CD8-positive, alpha-beta memory T cell (primary cell): ENCODE results near the gene OGFR. TPM values are rescaled to one million over a fixed set of nuclear protein-coding genes. Genes with fewer than 3 reads are reported as not detected.

Experiments used
- CTCF ChIA-PET: fragments of 350-600 bp; sonication (Branson Sonifier 250); formaldehyde crosslinking; loops from one replicate; lab custom pipeline; 2021; ENCODE audit warnings: antibody characterized with exemption; lab: Charles Lee
- POLR2A ChIA-PET: fragments of 350-600 bp; sonication (Branson Sonifier 250); formaldehyde crosslinking; loops from one replicate; lab custom pipeline; 2021; ENCODE audit warnings: antibody characterized with exemption; lab: Charles Lee
- DNase-seq, 5 donors: peaks; one replicate each; pipeline versions ENCODE4 v3.0.0 to v3.0.0-alpha.2; 2020 to 2022; ENCODE audit warnings: mixed read lengths in 1 of 5
- H3K27ac ChIP-seq: one replicate; pipeline ENCODE4 v1.7.0; 2013; ENCODE audit warnings: low read depth, mild to moderate bottlenecking, low read length, moderate library complexity
- H3K27me3 ChIP-seq: 2 replicates; pipeline ENCODE4 v1.7.0; 2013; ENCODE audit warnings: low read length, mild to moderate bottlenecking; ENCODE audit not compliant: insufficient read depth, poor library complexity, severe bottlenecking
- H3K36me3 ChIP-seq: 2 replicates; pipeline ENCODE4 v1.7.0; 2013; ENCODE audit warnings: mild to moderate bottlenecking, low read length, moderate library complexity; ENCODE audit not compliant: insufficient read depth
- H3K4me1 ChIP-seq: 2 replicates; pipeline ENCODE4 v1.7.0; 2013; ENCODE audit warnings: mild to moderate bottlenecking, low read length, moderate library complexity; ENCODE audit not compliant: insufficient read depth
- H3K4me3 ChIP-seq: 2 replicates; pipeline ENCODE4 v1.7.0; 2013; ENCODE audit warnings: mild to moderate bottlenecking, low read length
- H3K9me3 ChIP-seq: 2 replicates; pipeline ENCODE4 v1.7.0; 2013; ENCODE audit warnings: mild to moderate bottlenecking, low read length
- H3K27ac Mint-ChIP-seq, 8 donors: one replicate each; pipeline ENCODE4 v1.8.0; 2020 to 2021; ENCODE audit warnings: mixed read lengths in 8 of 8, mild to moderate bottlenecking in 6 of 8, inconsistent platforms in 3 of 8, moderate library complexity in 3 of 8
- H3K27me3 Mint-ChIP-seq, 2 donors: one replicate each; pipeline ENCODE4 v1.8.0; 2020 to 2021; ENCODE audit warnings: mixed read lengths in 2 of 2, mild to moderate bottlenecking in 1 of 2, moderate library complexity in 1 of 2
- H3K36me3 Mint-ChIP-seq, 3 donors: one replicate each; pipeline ENCODE4 v1.8.0; 2020 to 2021; ENCODE audit warnings: mixed read lengths in 3 of 3, inconsistent platforms in 1 of 3, mild to moderate bottlenecking in 1 of 3
- H3K4me1 Mint-ChIP-seq, 3 donors: one replicate each; pipeline ENCODE4 v1.8.0; 2020 to 2021; ENCODE audit warnings: mixed read lengths in 3 of 3, inconsistent platforms in 1 of 3, mild to moderate bottlenecking in 1 of 3
- H3K4me3 Mint-ChIP-seq, 7 donors: one replicate each; pipeline ENCODE4 v1.8.0; 2020 to 2021; ENCODE audit warnings: mixed read lengths in 7 of 7, mild to moderate bottlenecking in 6 of 7, moderate library complexity in 4 of 7, inconsistent platforms in 2 of 7
- H3K9me3 Mint-ChIP-seq, 5 donors: one replicate each; pipeline ENCODE4 v1.8.0; 2020 to 2022; ENCODE audit warnings: mixed read lengths in 5 of 5, mild to moderate bottlenecking in 3 of 5, moderate library complexity in 2 of 5, inconsistent platforms in 1 of 5
- polyA plus RNA-seq: library from polyadenylated mRNA; unstranded; fragments of 300-500 nt; fragmentation: Illumina TruSeq; gene quantifications from one replicate; pipeline ENCODE4 v1.2.3, GENCODE V29; 2021
- total RNA-seq, 2 experiments: library from RNA; stranded (reverse); gene quantifications; one replicate each; pipeline ENCODE4 v1.2.3, GENCODE V29; 2021

Gene OGFR
- total and polyA plus RNA-seq, 3 experiments from 2014 or later, result 45.7 to 64.2 (median 47.9) TPM

GRCh38 chr20:62800314-62801259, 4.0 kb upstream of the OGFR start:
- Histone ChIP-seq H3K4me1 (peaks cover 17% of the 10 kb centered on the region), H3K27ac (no peak overlapping the region), H3K4me3 (no peak overlapping the region), H3K27me3 (no peaks in the 10 kb centered on the region), H3K36me3 (peaks cover 7% of the 10 kb centered on the region), H3K9me3 (no peaks in the 10 kb centered on the region)
- Mint-ChIP-seq H3K9me3 (no peaks in the 10 kb centered on the region), H3K27me3 (peaks cover 0 to 3% of the 10 kb centered on the region in 2 donors), H3K4me1 (peaks cover 18 to 33% (median 22%) of the 10 kb centered on the region in 3 donors), H3K36me3 (peaks cover 0 to 50% (median 0%) of the 10 kb centered on the region in 3 donors), H3K4me3 (peak overlapping the region in 2 of 7 donors; percentile 32 to 88), H3K27ac (peak overlapping the region in 3 of 8 donors; percentile 38 to 94 (median 69))
- no peak for DNase-seq
- POLR2A ChIA-PET, result interaction anchor here (0.9 kb wide), 1 partner anchor 84 kb away, joined by 3 read pairs; no protein-coding TSS in a partner anchor
- CTCF ChIA-PET, result no interaction called here

- POLR2A ChIA-PET, result interaction anchor here (0.9 kb wide), 1 partner anchor 85 kb away, joined by 3 read pairs; no protein-coding TSS in a partner anchor
- Histone ChIP-seq H3K27me3 (no peaks in the 10 kb centered on the region), H3K36me3 (peaks cover 7% of the 10 kb centered on the region), H3K9me3 (no peaks in the 10 kb centered on the region), H3K4me1 (peaks cover 26% of the 10 kb centered on the region), H3K4me3 (no peak overlapping the region), H3K27ac (no peak overlapping the region)
- Mint-ChIP-seq H3K36me3 (peaks cover 0 to 54% (median 0%) of the 10 kb centered on the region in 3 donors), H3K27me3 (peaks cover 0 to 3% of the 10 kb centered on the region in 2 donors), H3K27ac (peak overlapping the region in 2 of 8 donors; percentile 12 to 94), H3K4me1 (peaks cover 18 to 36% (median 24%) of the 10 kb centered on the region in 3 donors), H3K4me3 (peak overlapping the region in 1 of 7 donors; percentile 88), H3K9me3 (no peaks in the 10 kb centered on the region)
- no peak for DNase-seq
- CTCF ChIA-PET, result no interaction called here
Measured at GRCh38 chr20:62801284-62802010, 3.2 kb upstream of the OGFR start.

- H3K9me3 Mint-ChIP-seq, result no peaks in the 10 kb centered on the region
- Histone ChIP-seq H3K4me1 (peaks cover 29% of the 10 kb centered on the region), H3K27ac (no peak overlapping the region), H3K27me3 (no peaks in the 10 kb centered on the region), H3K4me3 (no peak overlapping the region), H3K9me3 (no peaks in the 10 kb centered on the region), H3K36me3 (peaks cover 7% of the 10 kb centered on the region)
- ChIA-PET CTCF (interaction anchor here (1.1 kb wide), 1 partner anchor 10 kb away, joined by 3 read pairs; no protein-coding TSS in a partner anchor), POLR2A (no interaction called here)
- no peak for DNase-seq
- H3K4me1 Mint-ChIP-seq, result peaks cover 23 to 39% (median 26%) of the 10 kb centered on the region in 3 donors
- H3K36me3 Mint-ChIP-seq, result peaks cover 0 to 59% (median 0%) of the 10 kb centered on the region in 3 donors
- peaks cover 0 to 3% of the 10 kb centered on the region in 2 donors for H3K27me3 Mint-ChIP-seq
- H3K4me3 Mint-ChIP-seq, result peak overlapping the region in 2 of 7 donors; percentile 22 to 88
- H3K27ac Mint-ChIP-seq, result peak overlapping the region in 2 of 8 donors; percentile 19 to 94
Measured at GRCh38 chr20:62802026-62802712, 2.5 kb upstream of the OGFR start.

- Mint-ChIP-seq H3K4me3 (peak overlapping the region; percentile 87 to 98 (median 92)), H3K36me3 (peaks cover 4 to 59% (median 5%) of the 10 kb centered on the region in 3 donors), H3K9me3 (no peaks in the 10 kb centered on the region), H3K27me3 (peaks cover 0 to 3% of the 10 kb centered on the region in 2 donors), H3K4me1 (peaks cover 22 to 38% (median 28%) of the 10 kb centered on the region in 3 donors), H3K27ac (peak overlapping the region; percentile 89 to 98 (median 96))
- DNase-seq, result peak in 1 of 5 donors; percentile 55
- Histone ChIP-seq H3K4me1 (peaks cover 39% of the 10 kb centered on the region), H3K9me3 (no peaks in the 10 kb centered on the region), H3K27me3 (no peaks in the 10 kb centered on the region), H3K4me3 (peak overlapping the region; percentile 74), H3K27ac (peak overlapping the region; percentile 45), H3K36me3 (peaks cover 8% of the 10 kb centered on the region)
- ChIA-PET CTCF (interaction anchor here (1.5 to 2.6 kb wide), 2 partner anchors 10 to 136 kb away, joined by 4 to 14 read pairs; no protein-coding TSS in a partner anchor), POLR2A (interaction anchor here (0.8 to 2.6 kb wide), 5 partner anchors 9 to 161 kb away, joined by 3 to 46 read pairs (median 4); partner anchors contain the start of genes MRGBP, SLCO4A1 and TCFL5)
Measured at GRCh38 chr20:62804021-62804626, 511 bp upstream of the OGFR start.

GRCh38 chr20:62805155-62805710, 598 bp downstream of the OGFR start:
- CTCF ChIA-PET, result interaction anchor here (0.6 to 2.6 kb wide), 2 partner anchors 11 to 13 kb away, joined by 3 to 14 read pairs; no protein-coding TSS in a partner anchor
- H3K36me3 Mint-ChIP-seq, result peaks cover 4 to 59% (median 5%) of the 10 kb centered on the region in 3 donors

GRCh38 chr20:62805711-62806382, 1.2 kb downstream of the OGFR start:
- Histone ChIP-seq H3K4me1 (peaks cover 39% of the 10 kb centered on the region), H3K9me3 (no peaks in the 10 kb centered on the region), H3K27me3 (no peaks in the 10 kb centered on the region), H3K4me3 (peak overlapping the region; percentile 66), H3K27ac (peak overlapping the region; percentile 57), H3K36me3 (peaks cover 25% of the 10 kb centered on the region)
- CTCF ChIA-PET, result interaction anchor here (0.6 to 2.6 kb wide), 2 partner anchors 11 to 14 kb away, joined by 3 to 14 read pairs; no protein-coding TSS in a partner anchor
- H3K27me3 Mint-ChIP-seq, result peaks cover 0 to 3% of the 10 kb centered on the region in 2 donors
- H3K4me1 Mint-ChIP-seq, result peaks cover 22 to 38% (median 28%) of the 10 kb centered on the region in 3 donors
- peak overlapping the region in 6 of 8 donors; percentile 15 to 81 (median 52) for H3K27ac Mint-ChIP-seq
- POLR2A ChIA-PET, result interaction anchor here (1.2 to 2.6 kb wide), 3 partner anchors 9 to 127 kb away, joined by 4 to 46 read pairs (median 4); partner anchors contain the start of gene MRGBP
- H3K4me3 Mint-ChIP-seq, result peak overlapping the region; percentile 73 to 89 (median 78)
- DNase-seq, result no peak
- H3K36me3 Mint-ChIP-seq, result peaks cover 4 to 59% (median 5%) of the 10 kb centered on the region in 3 donors
- no peaks in the 10 kb centered on the region for H3K9me3 Mint-ChIP-seq

More at GRCh38 chr20:62805155-62805710, 598 bp downstream of the OGFR start:
- H3K27ac ChIP-seq, result peak overlapping the region; percentile 57
- no peaks in the 10 kb centered on the region for H3K9me3 Mint-ChIP-seq
- H3K4me3 Mint-ChIP-seq, result peak overlapping the region; percentile 70 to 88 (median 78)
- peak overlapping the region in 4 of 8 donors; percentile 35 to 94 (median 78) for H3K27ac Mint-ChIP-seq
- H3K9me3 ChIP-seq, result no peaks in the 10 kb centered on the region
- H3K27me3 Mint-ChIP-seq, result peaks cover 0 to 3% of the 10 kb centered on the region in 2 donors
- H3K4me1 ChIP-seq, result peaks cover 39% of the 10 kb centered on the region
- POLR2A ChIA-PET, result interaction anchor here (0.8 to 2.6 kb wide), 5 partner anchors 9 to 163 kb away, joined by 3 to 46 read pairs (median 4); partner anchors contain the start of genes MRGBP and SLCO4A1
- peaks cover 19% of the 10 kb centered on the region for H3K36me3 ChIP-seq
- H3K4me1 Mint-ChIP-seq, result peaks cover 22 to 38% (median 28%) of the 10 kb centered on the region in 3 donors
- DNase-seq, result peak in 3 of 5 donors; percentile 16 to 45 (median 24)
- peak overlapping the region; percentile 66 for H3K4me3 ChIP-seq
- H3K27me3 ChIP-seq, result no peaks in the 10 kb centered on the region
